Measurements from ENCODE around the gene URB1.

GRCh38 chr21:32311621-32312020, 81.2 kb downstream of the URB1 start:
- TF ChIP-seq CTCF (IDR thresholded peaks at IDR 0.05; ENCODE audit: poor library complexity) (no peak), EZH2 (IDR thresholded peaks at IDR 0.05; ENCODE audit: borderline replicate concordance) (no peak), EZH2phosphoT487 (IDR thresholded peaks at IDR 0.05; ENCODE audit: low read depth, severe bottlenecking, unreplicated experiment) (no peak)

Measured in hepatocyte (in vitro differentiated cells).